Skeletal muscle cell (primary cell): ENCODE measurements around the gene KIZ.
"Not testable (repeated sequence)": the region's sequence is repeated elsewhere in the genome, so short reads cannot be mapped to it uniquely, and the experiment has no call there.

Source experiments
- DNase-seq: peaks from one replicate; pipeline ENCODE4 v3.0.0-alpha.2; 2010; ENCODE audit warnings: low read depth
- H3K4me3 ChIP-seq: 2 replicates; pipeline ENCODE4 v1.5.1; 2011; ENCODE audit warnings: low read depth, mild to moderate bottlenecking, control low read depth, low read length, moderate library complexity

Gene KIZ

DNA sequence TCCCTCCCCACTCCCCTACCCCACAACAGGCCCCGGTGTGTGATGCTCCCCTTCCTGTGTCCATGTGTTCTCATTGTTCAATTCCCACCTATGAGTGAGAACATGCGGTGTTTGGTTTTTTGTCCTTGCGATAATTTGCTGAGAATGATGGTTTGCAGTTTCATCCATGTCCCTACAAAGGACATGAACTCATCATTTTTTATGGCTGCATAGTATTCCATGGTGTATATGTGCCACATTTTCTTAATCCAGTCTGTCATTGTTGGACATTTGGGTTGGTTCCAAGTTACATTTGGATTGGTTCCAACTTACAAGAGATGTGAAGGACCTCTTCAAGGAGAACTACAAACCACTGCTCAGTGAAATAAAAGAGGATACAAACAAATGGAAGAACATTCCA, 42.2 kb downstream of the KIZ start:
- not testable (repeated sequence) for H3K4me3 ChIP-seq, DNase-seq

DNA sequence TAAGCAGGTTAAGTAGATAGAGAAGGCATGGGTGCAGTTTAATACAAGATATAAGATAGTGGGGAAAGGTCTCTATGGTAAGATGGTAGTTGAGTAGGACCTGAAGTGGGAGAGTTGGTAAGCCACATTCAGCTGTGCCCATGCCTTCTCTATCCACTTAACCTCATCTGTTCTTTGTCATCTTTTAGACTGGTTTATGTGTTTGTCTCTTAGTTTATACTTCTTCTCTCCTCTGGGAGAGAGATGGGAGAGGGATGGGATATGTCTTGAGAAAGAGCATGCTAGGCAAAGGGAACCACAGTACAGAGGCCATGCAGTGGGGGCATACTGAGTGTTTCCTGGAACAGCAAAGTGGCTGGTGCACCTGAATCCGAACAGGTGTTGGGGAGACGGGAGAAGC, 46.7 kb downstream of the KIZ start:
- no peak for DNase-seq

DNA sequence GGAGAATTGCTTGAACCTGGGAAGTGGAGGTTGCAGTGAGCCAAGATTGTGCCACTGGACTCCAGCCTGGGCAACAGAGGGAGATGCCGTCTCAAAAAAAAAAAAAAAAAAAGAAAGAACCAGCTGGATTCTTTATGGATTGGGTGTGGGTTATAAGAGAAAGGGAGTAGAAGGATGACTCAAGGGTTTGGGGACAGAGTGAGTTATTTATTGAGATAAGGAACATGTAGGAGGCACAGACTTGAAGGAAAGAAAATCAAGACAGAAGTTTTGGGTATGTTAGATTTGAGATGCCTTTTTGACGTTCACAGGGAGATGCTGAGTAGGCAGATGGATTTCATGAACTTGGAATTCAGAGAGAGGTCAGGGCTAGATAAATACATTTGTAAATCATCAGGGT, 47.6 kb downstream of the KIZ start:
- H3K4me3 ChIP-seq = no peak overlapping the region
- no peak for DNase-seq

More for the DNA sequence above, 46.7 kb downstream of the KIZ start:
- no peak overlapping the region for H3K4me3 ChIP-seq

DNA sequence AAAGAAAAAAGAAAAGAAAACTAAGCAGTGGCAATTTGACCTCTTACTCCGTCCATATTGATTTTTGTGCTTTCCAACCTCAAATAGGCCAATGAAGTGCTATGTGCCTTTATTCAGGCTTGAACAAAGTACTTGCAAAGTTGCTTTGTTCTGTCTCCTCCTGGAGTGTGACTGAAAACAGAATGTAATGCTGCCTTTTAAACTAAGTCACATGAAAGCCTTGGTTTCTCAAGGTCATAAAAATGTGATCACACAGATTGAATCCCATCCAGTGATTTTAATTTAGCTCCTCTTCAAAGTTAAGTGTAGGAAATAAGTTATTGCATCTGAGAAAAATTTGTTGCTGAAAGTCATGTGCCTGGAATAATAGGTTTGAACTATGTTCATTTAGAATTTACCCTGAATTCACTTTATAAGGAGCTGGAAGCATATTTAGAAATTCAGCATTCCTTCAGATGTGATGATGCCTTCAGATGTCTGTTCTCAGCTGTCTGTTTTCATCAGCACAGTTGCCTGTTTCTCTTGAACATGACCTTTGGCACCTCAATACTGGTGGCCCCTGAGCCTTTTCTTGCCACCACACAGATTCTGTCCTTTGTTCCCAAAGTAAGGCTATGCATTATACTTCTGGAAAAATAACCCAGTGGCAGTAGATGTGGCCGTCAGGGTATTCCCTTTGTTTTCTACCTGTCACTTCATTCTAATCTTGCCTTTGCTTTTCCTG, 48.8 kb downstream of the KIZ start:
- no peak overlapping the region for H3K4me3 ChIP-seq
- no peak for DNase-seq

DNA sequence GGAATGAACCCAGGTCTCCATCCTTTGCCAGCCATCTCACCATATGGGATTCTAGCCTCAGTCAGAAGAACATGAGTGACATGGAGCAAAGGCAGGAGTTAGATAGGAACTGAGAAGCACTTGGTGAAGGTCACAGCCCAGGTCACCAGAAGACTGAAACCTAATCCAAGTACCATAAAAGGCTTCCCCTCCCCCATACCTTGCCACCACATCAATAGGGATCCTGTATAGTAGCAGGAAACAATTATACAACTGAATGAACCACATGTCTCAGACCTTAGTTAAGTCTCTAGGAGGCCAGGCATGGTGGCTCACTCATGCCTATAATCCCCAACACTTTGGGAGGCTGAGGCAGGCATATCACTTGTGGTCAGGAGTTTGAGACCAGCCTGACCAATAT, 49.6 kb downstream of the KIZ start:
- no peak for DNase-seq

DNA sequence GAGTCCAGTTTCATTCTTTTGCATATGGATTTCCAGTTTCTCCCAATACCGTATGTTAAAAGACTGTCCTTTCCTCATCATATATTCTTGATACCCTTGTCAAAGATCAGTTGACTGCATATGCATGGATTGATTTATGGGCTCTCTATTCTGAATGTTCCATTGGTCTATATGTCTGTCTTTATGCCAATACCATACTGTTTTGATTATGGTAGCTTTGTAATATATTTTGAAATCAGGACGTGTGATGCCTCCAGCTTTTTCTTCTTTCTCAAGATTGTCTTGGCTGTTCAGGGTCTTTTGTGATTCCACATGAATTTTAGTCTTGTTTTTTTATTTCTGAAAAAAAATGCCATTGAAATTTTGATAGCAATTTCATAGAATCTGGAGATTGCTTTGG, 51.9 kb downstream of the KIZ start:
- H3K4me3 ChIP-seq = no peak overlapping the region
- DNase-seq = no peak

More for the DNA sequence above, 49.6 kb downstream of the KIZ start:
- no peak overlapping the region for H3K4me3 ChIP-seq

DNA sequence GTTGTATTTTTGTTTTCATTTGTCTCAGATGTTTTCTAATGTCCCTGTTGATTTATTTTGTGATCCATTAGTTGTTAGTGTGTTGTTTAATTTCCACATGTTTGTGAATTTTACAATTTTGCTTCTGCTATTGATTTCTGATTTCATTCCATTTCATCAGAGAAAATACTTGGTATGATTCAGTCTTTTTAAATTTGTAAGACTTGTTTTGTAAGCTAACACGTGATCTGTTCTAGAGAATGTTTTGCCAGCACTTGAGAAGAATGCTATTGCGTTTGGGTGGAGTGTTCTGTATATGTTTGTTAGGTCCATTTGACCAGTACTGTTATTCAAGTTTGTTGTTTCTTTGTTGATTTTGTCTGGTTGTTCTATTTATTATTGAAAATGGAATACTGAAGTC, 53.9 kb downstream of the KIZ start:
- no peak overlapping the region for H3K4me3 ChIP-seq
- no peak for DNase-seq

DNA sequence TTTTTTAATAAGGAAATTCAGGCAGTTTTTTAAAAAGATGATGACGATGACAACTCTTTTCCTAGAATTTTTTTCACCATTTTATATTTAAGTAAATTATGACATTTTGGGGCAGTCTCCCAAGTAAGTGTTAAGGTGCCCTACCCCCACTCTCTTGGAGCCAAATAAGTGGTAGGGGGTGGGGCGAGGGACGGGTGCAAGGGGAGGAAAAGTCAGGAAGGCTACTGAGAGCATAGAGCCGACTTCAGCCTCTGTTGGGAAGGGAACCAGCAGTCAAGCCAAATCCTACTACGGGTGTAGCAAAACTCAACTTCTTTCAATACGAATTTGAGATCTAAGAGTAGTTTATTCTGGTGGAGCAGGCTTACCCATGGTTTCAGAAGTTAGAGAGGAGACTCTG, 54.4 kb downstream of the KIZ start:
- DNase-seq = no peak
- H3K4me3 ChIP-seq = no peak overlapping the region

DNA sequence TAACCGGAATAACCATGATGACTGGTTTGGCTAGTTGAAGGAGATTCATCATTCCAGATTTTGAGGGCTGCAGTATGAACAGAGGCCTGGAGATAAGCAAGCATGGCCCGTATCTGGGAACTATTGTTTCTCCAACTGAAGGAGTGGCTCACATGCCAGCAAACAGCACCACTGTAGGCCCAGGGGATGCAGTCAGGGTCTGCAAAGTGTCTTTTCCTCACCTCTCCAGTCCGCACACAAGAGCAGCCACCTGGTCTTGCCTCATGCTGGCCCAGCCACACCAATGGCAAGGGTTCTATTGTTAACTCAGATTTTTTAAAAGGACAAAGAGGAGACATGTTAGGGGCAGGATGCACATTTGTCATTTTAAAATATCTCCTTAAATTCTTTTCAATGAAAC, 55.1 kb downstream of the KIZ start:
- H3K4me3 ChIP-seq = no peak overlapping the region
- DNase-seq = no peak

DNA sequence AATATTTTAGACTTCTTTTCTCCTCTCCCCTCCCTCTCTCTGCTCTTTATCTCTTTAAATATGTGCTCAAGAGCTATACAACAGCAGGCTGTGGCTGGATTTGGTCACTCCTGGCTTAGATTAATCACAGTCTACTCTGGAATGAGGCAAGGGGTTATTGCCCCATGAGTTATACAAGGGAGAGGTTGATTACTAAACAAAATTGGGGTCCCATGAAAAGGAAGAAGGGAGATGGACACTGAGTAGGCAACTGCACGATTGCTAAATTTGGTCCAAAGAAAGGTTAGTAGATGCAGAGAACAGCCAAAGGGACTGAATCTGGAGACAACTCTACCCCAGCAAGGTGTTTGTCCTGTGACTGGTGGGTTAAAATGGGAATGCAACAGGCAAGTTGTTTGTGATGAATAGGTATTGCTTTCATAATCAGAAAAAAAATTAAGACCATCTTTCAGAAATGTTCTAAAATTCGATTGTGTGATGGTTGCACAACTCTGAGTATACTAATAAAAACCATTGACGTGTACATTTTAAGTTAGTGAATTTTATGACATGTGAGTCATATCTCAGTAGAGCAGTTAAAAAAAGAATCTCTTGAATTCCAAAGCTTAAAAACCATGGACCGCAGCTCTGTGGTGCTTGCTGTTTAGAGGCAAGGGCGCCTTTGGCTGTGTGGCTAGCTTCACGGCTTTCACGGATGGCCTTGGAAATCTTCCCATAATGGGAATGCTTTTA, 57.1 kb downstream of the KIZ start:
- DNase-seq = peak; percentile 87
- no peak overlapping the region for H3K4me3 ChIP-seq

DNA sequence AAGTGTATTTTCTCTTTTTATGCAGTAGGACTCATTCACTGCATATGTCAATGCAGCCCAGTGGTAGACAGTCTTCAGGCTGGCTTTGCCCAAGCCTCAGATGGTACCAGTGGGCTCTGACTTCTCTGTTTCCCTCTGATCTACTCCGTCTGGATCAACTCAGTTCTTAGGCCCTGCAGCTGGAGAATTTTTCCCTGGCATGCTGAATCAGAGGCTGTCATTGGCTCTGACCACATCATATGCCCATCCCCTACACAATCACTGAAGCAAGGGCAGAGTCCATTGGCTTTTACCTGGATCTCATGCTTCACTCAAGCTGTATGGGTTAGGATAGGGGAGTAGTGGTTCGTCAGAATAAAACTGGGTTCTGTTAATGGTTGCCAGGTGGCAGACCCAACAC, 57.8 kb downstream of the KIZ start:
- no peak overlapping the region for H3K4me3 ChIP-seq
- DNase-seq = no peak

DNA sequence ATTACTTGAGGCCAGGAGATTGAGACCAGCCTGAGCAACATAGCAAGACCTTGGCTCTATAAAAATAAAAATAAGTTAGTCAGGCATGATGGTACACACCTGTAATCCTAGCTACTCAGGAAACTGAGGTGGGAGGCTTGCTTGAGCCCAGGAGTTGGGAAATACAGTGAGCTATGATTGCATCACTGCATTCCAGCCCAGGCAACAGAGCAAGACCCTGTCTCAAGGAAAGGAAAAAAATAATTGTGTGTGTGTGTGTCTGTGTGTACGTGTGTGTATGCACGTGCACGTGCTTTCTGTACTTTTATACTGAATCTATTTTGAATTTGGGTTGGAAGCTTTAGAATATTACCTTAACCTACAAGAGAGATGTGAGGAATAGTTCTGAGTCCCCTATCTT, 58.9 kb downstream of the KIZ start:
- DNase-seq = peak; percentile 31
- H3K4me3 ChIP-seq = no peak overlapping the region

DNA sequence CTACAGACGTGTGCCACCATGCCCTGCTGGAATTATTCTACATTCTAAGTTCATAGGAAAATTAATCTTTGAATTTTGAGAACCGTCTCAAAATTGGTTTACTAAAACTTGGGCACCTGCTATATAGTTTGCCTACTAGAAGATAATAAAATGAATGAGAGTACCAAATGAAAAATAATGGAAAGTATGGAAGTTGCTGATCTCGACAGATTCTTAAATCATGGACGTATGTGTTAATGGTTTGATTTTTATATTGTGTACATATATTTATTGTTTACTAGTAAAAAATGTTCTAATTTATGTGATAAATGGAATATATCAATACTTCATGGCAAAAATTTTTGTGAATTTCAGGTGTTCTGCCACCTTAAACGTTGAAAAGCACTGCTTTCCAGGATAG, 60.0 kb downstream of the KIZ start:
- no peak for DNase-seq
- no peak overlapping the region for H3K4me3 ChIP-seq

DNA sequence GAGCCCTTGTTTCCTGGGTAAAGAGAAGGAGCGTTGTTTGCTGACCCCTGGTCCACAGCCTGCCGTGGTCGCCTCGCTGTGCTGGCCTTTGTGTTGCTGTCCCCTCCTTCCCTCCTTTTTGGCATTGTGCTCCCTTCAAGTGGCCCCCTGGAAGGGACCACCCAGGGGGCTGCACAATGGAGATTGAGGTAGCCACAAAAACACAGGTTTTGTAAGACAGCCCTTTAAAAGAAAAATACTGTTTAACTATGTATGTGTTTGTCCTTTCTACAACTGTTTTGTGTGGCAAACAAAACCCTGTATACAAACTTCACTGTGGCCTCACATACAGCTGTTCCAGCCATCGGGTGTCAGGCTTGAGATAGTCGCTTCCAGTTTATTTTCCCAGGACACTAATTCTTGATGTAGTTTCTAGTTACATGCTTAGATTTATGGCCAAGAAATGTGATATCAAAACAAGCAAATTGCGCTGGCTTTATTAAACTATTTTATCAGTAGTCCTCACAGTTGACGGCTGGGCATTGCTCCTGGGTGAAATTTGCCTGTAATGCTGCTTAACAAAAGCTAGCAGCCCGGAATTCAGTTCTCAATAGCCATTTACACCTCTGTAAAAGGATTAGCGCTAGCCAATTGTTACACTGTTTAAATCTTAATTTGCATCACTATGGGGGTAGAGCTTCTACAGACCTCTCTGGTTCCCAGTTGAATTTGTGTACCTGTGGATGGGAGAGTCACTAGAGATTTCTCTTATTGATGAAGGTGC, 64.1 kb downstream of the KIZ start:
- no peak overlapping the region for H3K4me3 ChIP-seq
- no peak for DNase-seq

DNA sequence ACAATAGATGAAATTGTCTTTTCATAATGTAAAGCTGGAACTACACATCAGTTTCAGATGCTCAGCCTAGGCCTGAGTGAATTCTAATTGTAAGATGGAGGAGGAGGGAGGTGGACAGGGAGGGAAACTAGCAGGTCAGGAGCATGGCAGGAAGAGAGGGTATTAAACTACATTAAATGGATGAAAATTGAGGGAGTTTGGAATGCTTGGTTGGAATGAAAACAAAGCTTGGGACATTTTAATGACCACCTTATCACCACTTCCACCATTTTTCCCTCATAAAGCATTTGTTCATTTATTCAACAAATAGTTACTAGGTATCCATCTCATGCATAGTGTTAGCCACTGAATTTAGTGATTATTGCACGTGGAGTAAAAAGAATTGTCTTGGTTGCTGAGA, 65.0 kb downstream of the KIZ start:
- H3K4me3 ChIP-seq = no peak overlapping the region
- DNase-seq = no peak

DNA sequence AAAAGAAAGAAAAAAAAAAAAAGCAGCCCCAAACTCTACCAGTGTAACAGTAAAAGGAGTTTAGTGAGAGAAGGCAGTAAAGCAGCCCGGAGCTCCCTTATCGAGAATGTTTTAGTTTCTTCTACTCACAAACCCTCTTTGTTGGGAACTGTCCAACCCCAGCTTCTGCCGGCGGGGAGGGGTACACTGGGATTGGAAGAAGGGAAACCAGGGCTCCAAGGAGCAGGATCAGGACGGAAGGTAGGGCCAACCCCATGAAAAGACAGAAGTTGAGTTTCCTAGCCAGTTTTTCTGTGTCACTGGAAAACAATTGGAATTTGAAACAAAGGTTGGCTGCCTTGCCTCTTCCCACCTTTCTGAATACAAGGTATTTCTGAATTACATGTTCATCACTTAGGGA, 66.0 kb downstream of the KIZ start:
- H3K4me3 ChIP-seq = no peak overlapping the region
- DNase-seq = no peak

DNA sequence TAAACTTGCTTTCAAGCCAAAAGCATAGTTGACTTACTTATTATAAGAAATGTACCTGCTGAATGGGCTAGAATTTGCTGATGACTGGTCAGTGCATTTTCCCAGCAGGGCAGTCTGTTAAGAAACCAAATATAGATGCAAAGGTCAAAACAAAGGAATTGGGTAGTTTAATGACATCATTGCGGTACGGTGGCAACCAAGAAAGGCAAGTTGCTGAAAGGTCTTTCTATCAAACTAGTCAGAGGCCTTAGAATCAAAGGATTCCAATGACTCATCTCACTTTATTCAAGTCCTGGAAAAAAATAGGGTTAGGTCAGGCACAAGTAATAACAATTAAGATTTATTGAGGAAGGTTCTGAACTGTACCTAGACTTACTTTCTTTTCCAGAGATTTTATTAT, 76.4 kb downstream of the KIZ start:
- no peak for DNase-seq

DNA sequence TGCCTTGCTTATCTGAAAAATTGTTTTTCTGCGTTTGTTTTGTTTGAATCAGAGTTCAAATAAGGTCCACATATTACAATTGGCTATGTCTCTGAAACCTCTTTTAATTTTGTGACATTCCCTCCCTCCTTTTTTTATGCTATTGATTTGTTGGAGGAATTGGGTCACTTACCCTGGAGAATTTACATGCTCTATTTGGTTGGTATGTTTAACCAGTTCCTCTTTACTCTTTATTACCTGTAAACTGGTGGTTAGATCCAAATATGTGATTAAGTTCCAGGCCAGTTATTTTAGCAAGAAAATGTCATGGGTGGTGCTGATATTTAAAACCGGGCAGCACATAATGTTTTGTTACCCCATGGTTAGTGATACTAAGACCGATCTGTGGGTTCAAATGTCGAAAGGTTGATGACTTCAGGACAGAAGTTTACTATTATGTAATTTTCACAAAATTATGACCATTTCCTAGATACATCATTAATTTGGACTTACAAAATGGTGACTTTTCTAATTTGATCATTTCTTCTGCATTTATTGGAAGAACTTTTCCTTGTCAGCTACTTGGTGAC, 77.3 kb downstream of the KIZ start:
- no peak overlapping the region for H3K4me3 ChIP-seq
- no peak for DNase-seq

More for the DNA sequence above, 76.4 kb downstream of the KIZ start:
- no peak overlapping the region for H3K4me3 ChIP-seq

DNA sequence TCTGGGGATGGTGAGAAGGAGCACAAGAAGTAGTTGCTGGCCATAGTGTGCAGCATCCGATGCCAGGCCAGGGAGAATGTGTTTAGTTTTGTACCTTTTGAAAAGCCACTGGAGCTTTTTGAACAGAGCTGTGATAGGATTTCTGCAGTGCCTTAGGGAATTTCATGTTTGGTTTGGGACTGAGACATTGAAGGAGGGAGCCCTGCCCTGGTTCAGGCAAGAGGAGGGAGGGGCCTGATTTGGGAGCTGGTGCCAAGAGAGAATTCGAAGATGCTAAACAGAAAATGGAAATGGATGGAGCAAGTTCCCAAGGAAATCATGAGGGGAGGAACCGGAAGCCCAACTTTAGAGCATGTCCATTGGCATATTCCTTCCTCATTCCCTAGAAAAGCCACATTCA, 80.7 kb downstream of the KIZ start:
- DNase-seq = no peak
- no peak overlapping the region for H3K4me3 ChIP-seq

DNA sequence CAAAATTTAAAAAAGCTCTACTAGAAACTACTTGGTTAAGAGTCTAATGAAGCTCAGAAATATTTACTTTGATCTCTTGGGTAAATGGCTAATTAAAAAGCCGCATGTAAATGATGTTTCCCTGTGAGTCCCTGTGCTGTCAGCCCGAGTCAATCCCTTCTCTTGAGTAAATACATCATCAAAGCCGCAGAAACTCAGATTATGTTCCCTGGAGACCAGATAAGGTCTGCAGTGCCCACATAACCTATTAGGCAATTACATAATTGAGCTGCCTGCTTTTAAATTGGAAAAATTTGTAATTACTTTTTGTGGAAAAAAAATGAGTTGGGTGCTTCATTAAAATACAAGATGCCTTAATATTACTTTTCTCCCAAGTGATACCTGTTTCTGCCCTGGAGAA, 83.1 kb downstream of the KIZ start:
- DNase-seq = no peak
- H3K4me3 ChIP-seq = no peak overlapping the region
